Liver (tissue), 9 donors: ENCODE data around the gene UQCRC1. TPM values are rescaled to one million over a fixed set of nuclear protein-coding genes. Genes with fewer than 3 reads are reported as not detected.

ENCODE experiments used
- DNase-seq: peaks from one replicate; pipeline ENCODE4 v3.0.0-alpha.2; 2017; ENCODE audit warnings: low spot score
- H3K27ac ChIP-seq, 2 donors: one replicate each; pipeline ENCODE4 v1.7.0; 2013; ENCODE audit warnings: inconsistent platforms in 2 of 2, low read length in 2 of 2, control low read depth in 1 of 2, low read depth in 1 of 2, mild to moderate bottlenecking in 1 of 2
- H3K27me3 ChIP-seq, 4 donors: one replicate each; pipeline versions ENCODE4 v1.6.1 to v1.7.0; 2013; ENCODE audit warnings: low read length in 3 of 4, inconsistent platforms in 1 of 4, mild to moderate bottlenecking in 1 of 4, moderate library complexity in 1 of 4; ENCODE audit not compliant: control insufficient read depth in 4 of 4, insufficient read depth in 4 of 4
- H3K36me3 ChIP-seq, 4 donors: one replicate each; pipeline versions ENCODE4 v1.6.1 to v1.7.0; 2013; ENCODE audit warnings: low read length in 3 of 4, mild to moderate bottlenecking in 3 of 4, low read depth in 1 of 4, moderate library complexity in 1 of 4; ENCODE audit not compliant: control insufficient read depth in 4 of 4, insufficient read depth in 3 of 4
- H3K4me1 ChIP-seq, 4 donors: one replicate each; pipeline versions ENCODE4 v1.6.1 to v1.7.0; 2013; ENCODE audit warnings: low read length in 3 of 4, mild to moderate bottlenecking in 3 of 4, moderate library complexity in 1 of 4; ENCODE audit not compliant: control insufficient read depth in 4 of 4, insufficient read depth in 4 of 4
- H3K4me3 ChIP-seq, 3 donors: one replicate each; pipeline versions ENCODE4 v1.6.1 to v1.7.0; 2013; ENCODE audit warnings: low read length in 3 of 3, control low read depth in 1 of 3, low read depth in 1 of 3, mild to moderate bottlenecking in 1 of 3
- H3K9ac ChIP-seq, 2 donors: one replicate each; pipeline ENCODE4 v1.7.0; 2013; ENCODE audit warnings: low read length in 2 of 2, mild to moderate bottlenecking in 2 of 2, moderate library complexity in 2 of 2, control low read depth in 1 of 2, low read depth in 1 of 2
- H3K9me3 ChIP-seq, 4 donors: one replicate each; pipeline versions ENCODE4 v1.6.1 to v1.7.0; 2013; ENCODE audit warnings: low read length in 3 of 4; ENCODE audit not compliant: control insufficient read depth in 4 of 4
- ATF3 ChIP-seq: IDR thresholded peaks from 2 replicates; pipeline ENCODE4 v1.6.1; 2016; ENCODE audit warnings: antibody characterized with exemption
- CTCF ChIP-seq: fragments of 150-350 bp; IDR thresholded peaks from 2 replicates; pipeline ENCODE4 v1.5.1; 2017; ENCODE audit warnings: improper control_type of control experiment, low read depth, low read length; ENCODE audit not compliant: missing input control
- EGR1 ChIP-seq, 2 donors: IDR thresholded peaks; 2 replicates each; pipeline ENCODE4 v1.6.1; 2016 to 2018; ENCODE audit warnings: antibody characterized with exemption in 2 of 2, low read depth in 2 of 2
- FOXA1 ChIP-seq: IDR thresholded peaks from 2 replicates; pipeline ENCODE4 v1.6.1; 2016; ENCODE audit warnings: antibody characterized with exemption
- FOXA2 ChIP-seq: IDR thresholded peaks from 2 replicates; pipeline ENCODE4 v1.6.1; 2016; ENCODE audit warnings: antibody characterized with exemption
- GABPA ChIP-seq, 2 donors: IDR thresholded peaks in 1 of 2; conservative IDR thresholded peaks in 1 of 2; 2 replicates each; pipeline ENCODE4 v1.6.1; 2016; ENCODE audit warnings: antibody characterized with exemption in 2 of 2, mild to moderate bottlenecking in 1 of 2, moderate library complexity in 1 of 2
- HNF4A ChIP-seq, 2 donors: conservative IDR thresholded peaks; 2 replicates each; pipeline ENCODE4 v1.6.1; 2016; ENCODE audit warnings: antibody characterized with exemption in 2 of 2, mild to moderate bottlenecking in 2 of 2
- HNF4G ChIP-seq: IDR thresholded peaks from 2 replicates; pipeline ENCODE4 v1.6.1; 2016; ENCODE audit warnings: antibody characterized with exemption
- JUND ChIP-seq, 2 donors: IDR thresholded peaks; 2 replicates each; pipeline ENCODE4 v1.6.1; 2016; ENCODE audit warnings: antibody characterized with exemption in 2 of 2
- MAX ChIP-seq: IDR thresholded peaks from 2 replicates; pipeline ENCODE4 v1.6.1; 2016; ENCODE audit warnings: antibody characterized with exemption
- NR2F2 ChIP-seq: IDR thresholded peaks from 2 replicates; pipeline ENCODE4 v1.6.1; 2016; ENCODE audit warnings: antibody characterized with exemption
- RAD21 ChIP-seq, 2 donors: IDR thresholded peaks; 2 replicates each; pipeline ENCODE4 v1.6.1; 2016; ENCODE audit warnings: antibody characterized with exemption in 2 of 2, mild to moderate bottlenecking in 2 of 2
- REST ChIP-seq: IDR thresholded peaks from 2 replicates; pipeline ENCODE4 v1.6.1; 2016; ENCODE audit warnings: antibody characterized with exemption, mild to moderate bottlenecking
- RXRA ChIP-seq, 2 donors: IDR thresholded peaks; 2 replicates each; pipeline ENCODE4 v1.6.1; 2017 to 2018; ENCODE audit warnings: antibody characterized with exemption in 2 of 2, mild to moderate bottlenecking in 1 of 2
- SP1 ChIP-seq: IDR thresholded peaks from 2 replicates; pipeline ENCODE4 v1.6.1; 2018; ENCODE audit warnings: antibody characterized with exemption, mild to moderate bottlenecking
- TAF1 ChIP-seq: conservative IDR thresholded peaks from 2 replicates; pipeline ENCODE4 v1.6.1; 2016; ENCODE audit warnings: antibody characterized with exemption, mild to moderate bottlenecking
- YY1 ChIP-seq: IDR thresholded peaks from 2 replicates; pipeline ENCODE4 v1.6.1; 2016; ENCODE audit warnings: antibody characterized with exemption, mild to moderate bottlenecking
- ZBTB33 ChIP-seq: IDR thresholded peaks from 2 replicates; pipeline ENCODE4 v1.6.1; 2016; ENCODE audit warnings: antibody characterized with exemption
- WGBS: extraction: QIAGEN DNeasy Blood & Tissue Kit; methylation state at CpG from one replicate; pipeline ENCODE4 v1.1.7; 2013; 5-methylcytosine and 5-hydroxymethylcytosine counted together
- polyA plus RNA-seq, 2 donors: library from polyadenylated mRNA; stranded (reverse) in 1 of 2; unstranded in 1 of 2; fragments of 200-250 nt in 1 of 2; fragments of >200 nt in 1 of 2; fragmentation: Nextera tagmentation in 1 of 2; extraction: Ambion mirVana in 1 of 2; gene quantifications; one replicate each; pipeline versions ENCODE4 v1.2.1 to v1.2.3, GENCODE V29; 2013 to 2015
- total RNA-seq, 2 donors: library from RNA; depleted of rRNA; stranded (reverse); fragments of >200 nt; gene quantifications; one replicate each; pipeline ENCODE4 v1.2.3, GENCODE V29; 2014
- donor health status: healthy.
- donor health status: healthy.
- donor health status: healthy.
- donor health status: healthy.
- donor health status: healthy.

The UQCRC1 gene
- total and polyA plus RNA-seq, 4 donors = 153 to 373 (median 289) TPM

- TF ChIP-seq FOXA1 = no peak
- no peak for TF ChIP-seq GABPA (IDR thresholded peaks at IDR 0.05 in 1 of 2, conservative IDR thresholded peaks at IDR 0.05 in 1 of 2)
- no peak for TF ChIP-seq REST
- no peak for TF ChIP-seq JUND (IDR thresholded peaks at IDR 0.05)
- no peak for TF ChIP-seq FOXA2
- no peak for TF ChIP-seq HNF4G
- TF ChIP-seq RAD21 (IDR thresholded peaks at IDR 0.05) = no peak
- TF ChIP-seq MAX = no peak
- TF ChIP-seq SP1 = no peak
- no peak for TF ChIP-seq RXRA (IDR thresholded peaks at IDR 0.05)
- no peak for TF ChIP-seq EGR1 (IDR thresholded peaks at IDR 0.05; ENCODE audit: low read depth in 2 of 2)
- TF ChIP-seq YY1 = no peak
- TF ChIP-seq ZBTB33 = no peak
- no peak for TF ChIP-seq ATF3
- TF ChIP-seq HNF4A (conservative IDR thresholded peaks at IDR 0.05) = no peak
- no peak for TF ChIP-seq CTCF
- TF ChIP-seq TAF1 = no peak
- no peak for TF ChIP-seq NR2F2
- Histone ChIP-seq H3K4me1 (no peaks in the 10 kb centered on the region), H3K9ac (no peak within 1 kb of the TSS), H3K4me3 (no peak within 1 kb of the TSS), H3K36me3 (peaks cover 0 to 14% (median 3%) of the 10 kb centered on the region in 4 donors), H3K9me3 (peaks cover 2 to 5% (median 4%) of the 10 kb centered on the region in 4 donors), H3K27ac (no peak within 1 kb of the TSS), H3K27me3 (no peaks in the 10 kb centered on the region)
- no peak for DNase-seq
- WGBS = 97% methylated on average over 19 of the region's 19 CpGs
These were observed 12.0 kb upstream of the UQCRC1 start, which contains the start of gene TMEM89 for GRCh38 chr3:48621461-48621869. TSS of gene TMEM89 (minus strand) at chr3:48621769. CDS start at chr3:48621756, 13 bp downstream.
